ENCODE data around the gene BGN. TPM values are rescaled to one million over a fixed set of nuclear protein-coding genes. Genes with fewer than 3 reads are reported as not detected.

The BGN gene
- total RNA-seq, 1 experiment from 2014 or later, result not detected

- no peaks in the 10 kb centered on the region for H3K27me3 ChIP-seq (ENCODE audit: low read length)
- intact Hi-C loops (cut with micrococcal nuclease), result no loop called here
- H3K9me3 ChIP-seq (ENCODE audit: low read length), result no peaks in the 10 kb centered on the region
- peaks cover 6% of the 10 kb centered on the region; the same call in 1 of the 2 replicates for H3K4me1 ChIP-seq (ENCODE audit: insufficient read depth, low read length)
- POLR2A ChIA-PET (ENCODE audit: unreplicated experiment), result no interaction called here
- H3F3A ChIP-seq (ENCODE audit: low read length, unreplicated experiment), result no peaks in the 10 kb centered on the region
- no peak within 1 kb of the TSS for H3K4me3 ChIP-seq (ENCODE audit: low read length)
- no peak within 1 kb of the TSS for H2AFZ ChIP-seq (ENCODE audit: low read length)
- TF ChIP-seq, protein P1, sequence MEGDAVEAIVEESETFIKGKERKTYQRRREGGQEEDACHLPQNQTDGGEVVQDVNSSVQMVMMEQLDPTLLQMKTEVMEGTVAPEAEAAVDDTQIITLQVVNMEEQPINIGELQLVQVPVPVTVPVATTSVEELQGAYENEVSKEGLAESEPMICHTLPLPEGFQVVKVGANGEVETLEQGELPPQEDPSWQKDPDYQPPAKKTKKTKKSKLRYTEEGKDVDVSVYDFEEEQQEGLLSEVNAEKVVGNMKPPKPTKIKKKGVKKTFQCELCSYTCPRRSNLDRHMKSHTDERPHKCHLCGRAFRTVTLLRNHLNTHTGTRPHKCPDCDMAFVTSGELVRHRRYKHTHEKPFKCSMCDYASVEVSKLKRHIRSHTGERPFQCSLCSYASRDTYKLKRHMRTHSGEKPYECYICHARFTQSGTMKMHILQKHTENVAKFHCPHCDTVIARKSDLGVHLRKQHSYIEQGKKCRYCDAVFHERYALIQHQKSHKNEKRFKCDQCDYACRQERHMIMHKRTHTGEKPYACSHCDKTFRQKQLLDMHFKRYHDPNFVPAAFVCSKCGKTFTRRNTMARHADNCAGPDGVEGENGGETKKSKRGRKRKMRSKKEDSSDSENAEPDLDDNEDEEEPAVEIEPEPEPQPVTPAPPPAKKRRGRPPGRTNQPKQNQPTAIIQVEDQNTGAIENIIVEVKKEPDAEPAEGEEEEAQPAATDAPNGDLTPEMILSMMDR (conservative IDR thresholded peaks at IDR 0.05; ENCODE audit: low read depth, low read length), result no peak
- TF ChIP-seq EZH2 (IDR thresholded peaks at IDR 0.05; ENCODE audit: low read length, unreplicated experiment) (no peak), EZH2phosphoT487 (IDR thresholded peaks at IDR 0.05; ENCODE audit: borderline replicate concordance, low read length) (no peak)
- H4K20me1 ChIP-seq (ENCODE audit: low read length), result no peaks in the 10 kb centered on the region
- no TSS peak for BruUV-seq (replicated peaks)
- no peaks in the 10 kb centered on the region for H3K36me3 ChIP-seq (ENCODE audit: low read depth, low read length)
- no peak within 1 kb of the TSS for H3K27ac ChIP-seq (ENCODE audit: low read length)
- ATAC-seq (no peak), DNase-seq (no peak)
- CTCF ChIA-PET, result no interaction called here
- no peak within 1 kb of the TSS for H3K4me2 ChIP-seq (ENCODE audit: low read length)
- H3K9ac ChIP-seq (ENCODE audit: low read length), result no peak within 1 kb of the TSS
- no peaks in the 10 kb centered on the region for H3K9me2 ChIP-seq (replicated peaks; ENCODE audit: low read length)
- H3K79me2 ChIP-seq (ENCODE audit: low read length), result no peaks in the 10 kb centered on the region
Observed at GRCh38 chrX:153445856-153446635, 48.7 kb upstream of the BGN start, which contains the start of gene TREX2. TREX2 (minus strand) TSS chrX:153446056; CDS start chrX:153445430, 626 bp downstream.

DNA sequence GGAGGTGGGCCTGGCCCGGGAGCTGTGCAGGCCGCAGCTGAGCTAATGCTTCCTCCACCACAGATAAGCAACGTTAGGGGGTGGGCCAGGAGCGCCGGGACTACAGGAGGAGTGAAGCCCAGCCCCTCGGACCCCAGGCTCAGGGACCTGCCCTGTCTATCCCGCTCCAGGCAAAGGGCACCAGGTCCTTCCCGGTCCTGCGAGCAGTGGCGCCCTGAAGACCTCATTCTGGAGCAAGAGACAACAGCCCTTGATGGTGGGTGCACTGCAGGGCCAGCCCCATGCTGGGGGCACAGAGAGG, 48.2 kb upstream of the BGN start:
- no peaks in the 10 kb centered on the region for H3K9me2 ChIP-seq (replicated peaks; ENCODE audit: low read length)
- H3K36me3 ChIP-seq (ENCODE audit: low read depth, low read length), result no peaks in the 10 kb centered on the region
- TF ChIP-seq EZH2 (IDR thresholded peaks at IDR 0.05; ENCODE audit: low read length, unreplicated experiment) (no peak), EZH2phosphoT487 (IDR thresholded peaks at IDR 0.05; ENCODE audit: borderline replicate concordance, low read length) (no peak)
- TF ChIP-seq, protein P1 (conservative IDR thresholded peaks at IDR 0.05; ENCODE audit: low read depth, low read length), result no peak
- no peak overlapping the region for H3K4me2 ChIP-seq (ENCODE audit: low read length)
- H3K4me1 ChIP-seq (ENCODE audit: insufficient read depth, low read length), result peaks cover 6% of the 10 kb centered on the region; the same call in 1 of the 2 replicates
- H3K79me2 ChIP-seq (ENCODE audit: low read length), result no peaks in the 10 kb centered on the region
- H3K9me3 ChIP-seq (ENCODE audit: low read length), result no peaks in the 10 kb centered on the region
- BruUV-seq (replicated peaks), result no TSS peak
- no peaks in the 10 kb centered on the region for H3K27me3 ChIP-seq (ENCODE audit: low read length)
- ATAC-seq (no peak), DNase-seq (no peak)
- H3K9ac ChIP-seq (ENCODE audit: low read length), result no peak overlapping the region
- H4K20me1 ChIP-seq (ENCODE audit: low read length), result no peaks in the 10 kb centered on the region
- intact Hi-C loops (cut with micrococcal nuclease), result no loop called here
- H3K4me3 ChIP-seq (ENCODE audit: low read length), result no peak overlapping the region
- POLR2A ChIA-PET (ENCODE audit: unreplicated experiment), result no interaction called here
- CTCF ChIA-PET, result no interaction called here
- H3F3A ChIP-seq (ENCODE audit: low read length, unreplicated experiment), result no peaks in the 10 kb centered on the region
- no peak overlapping the region for H2AFZ ChIP-seq (ENCODE audit: low read length)
- no peak overlapping the region for H3K27ac ChIP-seq (ENCODE audit: low read length)

GRCh38 chrX:153446950-153447580, 47.7 kb upstream of the BGN start:
- H3K36me3 ChIP-seq (ENCODE audit: low read depth, low read length), result no peaks in the 10 kb centered on the region
- ATAC-seq (no peak), DNase-seq (no peak)
- intact Hi-C loops (cut with micrococcal nuclease), result no loop called here
- CTCF ChIA-PET, result no interaction called here
- BruUV-seq (replicated peaks), result no TSS peak
- H2AFZ ChIP-seq (ENCODE audit: low read length), result no peak overlapping the region
- no peak overlapping the region for H3K27ac ChIP-seq (ENCODE audit: low read length)
- no peak overlapping the region for H3K4me2 ChIP-seq (ENCODE audit: low read length)
- POLR2A ChIA-PET (ENCODE audit: unreplicated experiment), result no interaction called here
- H4K20me1 ChIP-seq (ENCODE audit: low read length), result no peaks in the 10 kb centered on the region
- H3K79me2 ChIP-seq (ENCODE audit: low read length), result no peaks in the 10 kb centered on the region
- H3K27me3 ChIP-seq (ENCODE audit: low read length), result no peaks in the 10 kb centered on the region
- H3K9me3 ChIP-seq (ENCODE audit: low read length), result no peaks in the 10 kb centered on the region
- TF ChIP-seq, protein P1 (conservative IDR thresholded peaks at IDR 0.05; ENCODE audit: low read depth, low read length), result no peak
- TF ChIP-seq EZH2phosphoT487 (IDR thresholded peaks at IDR 0.05; ENCODE audit: borderline replicate concordance, low read length) (no peak), EZH2 (IDR thresholded peaks at IDR 0.05; ENCODE audit: low read length, unreplicated experiment) (no peak)
- no peaks in the 10 kb centered on the region for H3F3A ChIP-seq (ENCODE audit: low read length, unreplicated experiment)
- peaks cover 6% of the 10 kb centered on the region; the same call in 1 of the 2 replicates for H3K4me1 ChIP-seq (ENCODE audit: insufficient read depth, low read length)
- H3K9me2 ChIP-seq (replicated peaks; ENCODE audit: low read length), result no peaks in the 10 kb centered on the region
- no peak overlapping the region for H3K9ac ChIP-seq (ENCODE audit: low read length)
- H3K4me3 ChIP-seq (ENCODE audit: low read length), result no peak overlapping the region
